Progenitor cell of endocrine pancreas (in vitro differentiated cells): ENCODE measurements around the gene CCDC30. TPM values are rescaled to one million over a fixed set of nuclear protein-coding genes. Genes with fewer than 3 reads are reported as not detected.

Experiments
- DNase-seq: peaks from one replicate; pipeline ENCODE4 v3.0.0; 2021; ENCODE audit warnings: low spot score; ENCODE audit not compliant: unreplicated experiment
- H3K27ac Mint-ChIP-seq: 2 replicates; pipeline ENCODE4 v1.8.0; 2021; ENCODE audit warnings: mild to moderate bottlenecking, moderate library complexity, mixed read lengths
- H3K27me3 Mint-ChIP-seq: 2 replicates; pipeline ENCODE4 v1.8.0; 2021; ENCODE audit warnings: mixed read lengths
- H3K36me3 Mint-ChIP-seq: 2 replicates; pipeline ENCODE4 v1.8.0; 2022; ENCODE audit warnings: mixed read lengths; ENCODE audit not compliant: insufficient read depth
- H3K4me1 Mint-ChIP-seq: 2 replicates; pipeline ENCODE4 v1.8.0; 2021; ENCODE audit warnings: low read depth, mixed read lengths
- H3K4me3 Mint-ChIP-seq: 2 replicates; pipeline ENCODE4 v1.8.0; 2021; ENCODE audit warnings: low read depth, mild to moderate bottlenecking, moderate library complexity, mixed read lengths
- H3K9me3 Mint-ChIP-seq: 2 replicates; pipeline ENCODE4 v1.8.0; 2021; ENCODE audit warnings: low read depth, mixed read lengths
- total RNA-seq: library from RNA; stranded (reverse); gene quantifications from 2 replicates; pipeline ENCODE4 v1.2.1, GENCODE V29; 2021
- TF ChIP-seq, protein P1 (sequence below): fragments of 200-600 bp; sonication (generic); IDR thresholded peaks from one replicate; pipeline ENCODE4 v1.5.0; 2021; ENCODE audit warnings: antibody characterized with exemption, mild to moderate bottlenecking; ENCODE audit not compliant: unreplicated experiment

CCDC30 gene
- total RNA-seq, 1 donor from 2014 or later: 23.6 TPM

DNA sequence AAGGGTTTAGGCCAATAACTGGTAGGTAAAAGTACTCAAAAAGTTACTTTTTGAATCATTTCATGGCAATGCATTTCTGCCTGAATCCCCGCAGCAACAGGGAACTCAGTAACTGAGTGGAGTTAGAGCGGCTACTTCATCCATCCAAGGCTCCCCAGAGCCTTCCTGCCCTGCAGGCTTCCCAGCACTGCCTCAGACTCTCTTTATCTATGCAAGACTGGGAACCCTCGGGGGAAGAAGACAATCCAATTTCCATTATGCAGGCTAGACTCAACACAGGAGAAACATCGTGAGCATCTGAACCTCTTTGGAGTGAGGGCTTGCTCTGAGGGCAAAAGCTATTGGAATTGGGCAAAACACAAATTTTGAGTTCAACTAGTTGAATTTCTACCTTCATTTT is 30.4 kb upstream of the CCDC30 start:
- Mint-ChIP-seq H3K27me3 (no peaks in the 10 kb centered on the region), H3K4me1 (peaks cover 11% of the 10 kb centered on the region), H3K4me3 (no peak overlapping the region), H3K36me3 (no peaks in the 10 kb centered on the region), H3K27ac (no peak overlapping the region), H3K9me3 (no peaks in the 10 kb centered on the region)
- DNase-seq: no peak
- TF ChIP-seq, protein P1, sequence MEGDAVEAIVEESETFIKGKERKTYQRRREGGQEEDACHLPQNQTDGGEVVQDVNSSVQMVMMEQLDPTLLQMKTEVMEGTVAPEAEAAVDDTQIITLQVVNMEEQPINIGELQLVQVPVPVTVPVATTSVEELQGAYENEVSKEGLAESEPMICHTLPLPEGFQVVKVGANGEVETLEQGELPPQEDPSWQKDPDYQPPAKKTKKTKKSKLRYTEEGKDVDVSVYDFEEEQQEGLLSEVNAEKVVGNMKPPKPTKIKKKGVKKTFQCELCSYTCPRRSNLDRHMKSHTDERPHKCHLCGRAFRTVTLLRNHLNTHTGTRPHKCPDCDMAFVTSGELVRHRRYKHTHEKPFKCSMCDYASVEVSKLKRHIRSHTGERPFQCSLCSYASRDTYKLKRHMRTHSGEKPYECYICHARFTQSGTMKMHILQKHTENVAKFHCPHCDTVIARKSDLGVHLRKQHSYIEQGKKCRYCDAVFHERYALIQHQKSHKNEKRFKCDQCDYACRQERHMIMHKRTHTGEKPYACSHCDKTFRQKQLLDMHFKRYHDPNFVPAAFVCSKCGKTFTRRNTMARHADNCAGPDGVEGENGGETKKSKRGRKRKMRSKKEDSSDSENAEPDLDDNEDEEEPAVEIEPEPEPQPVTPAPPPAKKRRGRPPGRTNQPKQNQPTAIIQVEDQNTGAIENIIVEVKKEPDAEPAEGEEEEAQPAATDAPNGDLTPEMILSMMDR: no peak

DNA sequence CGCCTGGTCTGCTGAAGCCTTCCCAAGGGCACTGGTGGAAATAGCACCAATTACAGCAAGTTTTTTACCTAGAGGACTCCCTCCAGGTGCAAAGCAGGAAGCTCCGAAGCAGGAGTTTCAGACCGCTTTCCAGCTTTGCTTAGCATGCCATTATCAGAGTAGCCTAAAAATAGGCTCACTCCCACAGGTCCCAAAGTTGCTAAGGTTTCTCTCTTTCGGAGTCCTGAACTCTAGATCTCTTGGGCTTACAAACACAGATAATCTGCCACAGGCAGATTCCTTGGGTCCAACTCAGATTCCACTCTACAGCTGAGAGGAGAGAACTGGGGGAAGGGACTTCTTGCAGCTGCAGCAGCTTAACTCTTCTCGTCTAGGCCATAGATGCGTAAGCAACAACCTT is 29.7 kb upstream of the CCDC30 start:
- no peaks in the 10 kb centered on the region for H3K27me3 Mint-ChIP-seq
- H3K4me3 Mint-ChIP-seq: no peak overlapping the region
- H3K36me3 Mint-ChIP-seq: no peaks in the 10 kb centered on the region
- H3K9me3 Mint-ChIP-seq: no peaks in the 10 kb centered on the region
- DNase-seq: no peak
- peaks cover 11% of the 10 kb centered on the region for H3K4me1 Mint-ChIP-seq
- TF ChIP-seq, protein P1: no peak
- H3K27ac Mint-ChIP-seq: no peak overlapping the region

DNA sequence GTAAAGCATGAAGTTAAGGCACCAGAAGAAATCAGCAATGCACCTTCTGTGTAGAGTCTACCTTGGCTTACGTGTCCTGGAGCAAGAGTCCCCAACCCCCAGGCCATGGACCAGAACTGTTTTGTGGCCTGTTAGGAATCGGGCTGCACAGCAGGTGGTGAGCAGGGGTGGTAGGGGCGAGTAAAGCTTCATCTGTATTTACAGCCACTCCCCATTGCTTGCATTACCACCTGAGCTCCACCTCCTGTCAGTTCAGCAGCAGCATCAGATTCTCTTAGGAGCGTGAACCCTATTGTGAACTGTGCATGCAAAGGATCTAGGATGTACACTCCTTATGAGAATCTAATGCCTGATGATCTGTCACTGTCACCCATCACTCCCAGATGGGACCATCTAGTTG is 28.7 kb upstream of the CCDC30 start:
- H3K4me1 Mint-ChIP-seq: peaks cover 11% of the 10 kb centered on the region
- H3K4me3 Mint-ChIP-seq: no peak overlapping the region
- no peaks in the 10 kb centered on the region for H3K27me3 Mint-ChIP-seq
- DNase-seq: no peak
- no peak overlapping the region for H3K27ac Mint-ChIP-seq
- H3K9me3 Mint-ChIP-seq: no peaks in the 10 kb centered on the region
- H3K36me3 Mint-ChIP-seq: no peaks in the 10 kb centered on the region
- TF ChIP-seq, protein P1: no peak

DNA sequence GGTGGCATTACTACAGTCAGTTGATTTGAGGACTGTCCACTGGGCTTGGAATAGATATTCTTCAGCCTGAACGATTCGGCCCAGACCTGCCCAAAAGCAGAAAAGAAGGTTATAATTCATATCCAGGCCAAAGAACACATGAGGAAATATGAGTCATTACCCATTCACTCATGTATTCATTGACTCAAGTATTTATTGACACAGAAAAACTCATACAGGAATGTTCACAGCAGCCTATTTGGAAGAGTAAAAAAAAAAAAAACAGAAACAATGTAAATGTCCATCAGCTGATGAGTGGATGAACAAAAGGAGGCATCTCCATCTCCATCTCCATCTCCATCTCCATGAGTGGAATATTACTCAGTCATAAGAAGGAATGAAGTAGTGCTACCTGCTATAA is 23.1 kb upstream of the CCDC30 start:
- TF ChIP-seq, protein P1: no peak
- no peaks in the 10 kb centered on the region for H3K27me3 Mint-ChIP-seq
- H3K4me1 Mint-ChIP-seq: no peaks in the 10 kb centered on the region
- H3K4me3 Mint-ChIP-seq: no peak overlapping the region
- H3K27ac Mint-ChIP-seq: no peak overlapping the region
- H3K9me3 Mint-ChIP-seq: no peaks in the 10 kb centered on the region
- DNase-seq: no peak
- H3K36me3 Mint-ChIP-seq: no peaks in the 10 kb centered on the region

DNA sequence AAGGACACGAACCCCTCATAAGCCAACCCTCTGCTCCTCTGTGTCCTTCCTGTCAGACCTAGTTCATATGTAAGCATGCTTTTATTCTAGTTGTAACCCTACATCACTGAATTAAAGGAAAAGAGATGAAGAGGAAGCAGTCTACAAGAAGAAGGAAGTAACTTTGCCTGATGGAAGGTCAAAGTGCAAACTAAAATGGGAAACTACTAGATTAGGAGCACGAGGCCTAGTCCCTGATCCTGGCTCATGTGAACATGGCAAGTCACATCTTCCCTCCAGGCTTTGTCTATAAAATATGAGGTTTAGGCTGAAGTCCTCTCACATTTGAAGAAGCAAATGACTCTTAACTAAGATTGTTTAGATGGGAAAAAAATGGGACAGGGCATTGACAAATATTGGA is 20.4 kb upstream of the CCDC30 start:
- DNase-seq: no peak
- no peaks in the 10 kb centered on the region for H3K36me3 Mint-ChIP-seq
- H3K4me3 Mint-ChIP-seq: no peak overlapping the region
- TF ChIP-seq, protein P1: no peak
- no peaks in the 10 kb centered on the region for H3K9me3 Mint-ChIP-seq
- no peaks in the 10 kb centered on the region for H3K4me1 Mint-ChIP-seq
- H3K27ac Mint-ChIP-seq: no peak overlapping the region
- H3K27me3 Mint-ChIP-seq: no peaks in the 10 kb centered on the region
